IPS-NIHi7 (cell line): Measurements from ENCODE around the gene EPB41L3.
"Not testable (repeated sequence)": the region's sequence is repeated elsewhere in the genome, so short reads cannot be mapped to it uniquely, and the experiment has no call there.

Source experiments
- DNase-seq: peaks from one replicate; pipeline ENCODE4 v3.0.0; 2012; ENCODE audit warnings: mixed read lengths; ENCODE audit errors: extremely low spot score

EPB41L3 gene

GRCh38 chr18:5496305-5496704, 47.5 kb downstream of the EPB41L3 start:
- DNase-seq = no peak

GRCh38 chr18:5490753-5491480, 52.9 kb downstream of the EPB41L3 start:
- DNase-seq = no peak

- no peak for DNase-seq
These were observed 55.0 kb downstream of the EPB41L3 start for GRCh38 chr18:5488844-5489243.

GRCh38 chr18:5488044-5488443, 55.8 kb downstream of the EPB41L3 start:
- not testable (repeated sequence) for DNase-seq

- DNase-seq = no peak
These were observed 59.3 kb downstream of the EPB41L3 start for GRCh38 chr18:5484526-5484925.

GRCh38 chr18:5481621-5482020, 62.2 kb downstream of the EPB41L3 start:
- no peak for DNase-seq

- DNase-seq = no peak
These were observed 65.5 kb downstream of the EPB41L3 start for GRCh38 chr18:5478261-5478660.

- no peak for DNase-seq
These were observed 66.6 kb downstream of the EPB41L3 start for GRCh38 chr18:5476961-5477800.

- DNase-seq = no peak
These were observed 68.5 kb downstream of the EPB41L3 start for GRCh38 chr18:5475267-5475666.

GRCh38 chr18:5469340-5469739, 74.5 kb downstream of the EPB41L3 start:
- no peak for DNase-seq

- DNase-seq = no peak
These were observed 75.4 kb downstream of the EPB41L3 start for GRCh38 chr18:5468394-5468793.

- DNase-seq = no peak
These were observed 76.1 kb downstream of the EPB41L3 start for GRCh38 chr18:5467671-5468070.

GRCh38 chr18:5466256-5466655, 77.5 kb downstream of the EPB41L3 start:
- no peak for DNase-seq

- DNase-seq = no peak
These were observed 79.5 kb downstream of the EPB41L3 start for GRCh38 chr18:5464251-5464650.

GRCh38 chr18:5463831-5464230, 80.0 kb downstream of the EPB41L3 start:
- no peak for DNase-seq

GRCh38 chr18:5463390-5463789, 80.4 kb downstream of the EPB41L3 start:
- no peak for DNase-seq

GRCh38 chr18:5462227-5462626, 81.6 kb downstream of the EPB41L3 start:
- DNase-seq = no peak

GRCh38 chr18:5461041-5461440, 82.8 kb downstream of the EPB41L3 start:
- no peak for DNase-seq

- no peak for DNase-seq
These were observed 86.3 kb downstream of the EPB41L3 start for GRCh38 chr18:5457462-5457957.

GRCh38 chr18:5456577-5457461, 87.0 kb downstream of the EPB41L3 start:
- DNase-seq = peak; percentile 46

- no peak for DNase-seq
These were observed 88.1 kb downstream of the EPB41L3 start for GRCh38 chr18:5455674-5456073.

GRCh38 chr18:5452943-5453443, 90.8 kb downstream of the EPB41L3 start:
- DNase-seq = no peak
